Activated naive CD4-positive, alpha-beta T cell treated with anti-CD3 and anti-CD28 coated beads, Interleukin-2, amount 10 ng/mL, durations not matched to agents 7 days and 5 days (primary cell): ENCODE data around the gene PIKFYVE.
"Not testable (repeated sequence)": the region's sequence is repeated elsewhere in the genome, so short reads cannot be mapped to it uniquely, and the experiment has no call there.

Source experiments
- CTCF ChIA-PET: fragments of 350-600 bp; sonication (Branson Sonifier 250); formaldehyde crosslinking; loops from one replicate; lab custom pipeline; 2021; ENCODE audit warnings: antibody characterized with exemption; lab: Charles Lee
- DNase-seq: peaks from one replicate; pipeline ENCODE4 v3.0.0-alpha.2; 2020
- H3K27ac Mint-ChIP-seq: one replicate; pipeline ENCODE4 v1.8.0; 2021; ENCODE audit warnings: mild to moderate bottlenecking, moderate library complexity, mixed read lengths
- H3K27me3 Mint-ChIP-seq: one replicate; pipeline ENCODE4 v1.8.0; 2021; ENCODE audit warnings: mild to moderate bottlenecking, mixed read lengths
- H3K36me3 Mint-ChIP-seq: one replicate; pipeline ENCODE4 v1.8.0; 2021; ENCODE audit warnings: mixed read lengths
- H3K4me1 Mint-ChIP-seq: one replicate; pipeline ENCODE4 v1.8.0; 2021; ENCODE audit warnings: mixed read lengths
- H3K4me3 Mint-ChIP-seq: one replicate; pipeline ENCODE4 v1.8.0; 2021; ENCODE audit warnings: mild to moderate bottlenecking, moderate library complexity, mixed read lengths
- H3K9me3 Mint-ChIP-seq: one replicate; pipeline ENCODE4 v1.8.0; 2021; ENCODE audit warnings: mixed read lengths

The PIKFYVE gene

GRCh38 chr2:208267526-208267925 is 1.5 kb downstream of the PIKFYVE start:
- DNase-seq, H3K9me3 Mint-ChIP-seq, H3K27me3 Mint-ChIP-seq, H3K27ac Mint-ChIP-seq: not testable (repeated sequence)
- peak overlapping the region; percentile 93 for H3K4me3 Mint-ChIP-seq
- CTCF ChIA-PET: interaction anchor here (1.8 kb wide), 1 partner anchor 13 kb away, joined by 12 read pairs; the partner anchor contains the start of gene IDH1
- peaks cover 27% of the 10 kb centered on the region for H3K36me3 Mint-ChIP-seq
- peaks cover 52% of the 10 kb centered on the region for H3K4me1 Mint-ChIP-seq

DNA sequence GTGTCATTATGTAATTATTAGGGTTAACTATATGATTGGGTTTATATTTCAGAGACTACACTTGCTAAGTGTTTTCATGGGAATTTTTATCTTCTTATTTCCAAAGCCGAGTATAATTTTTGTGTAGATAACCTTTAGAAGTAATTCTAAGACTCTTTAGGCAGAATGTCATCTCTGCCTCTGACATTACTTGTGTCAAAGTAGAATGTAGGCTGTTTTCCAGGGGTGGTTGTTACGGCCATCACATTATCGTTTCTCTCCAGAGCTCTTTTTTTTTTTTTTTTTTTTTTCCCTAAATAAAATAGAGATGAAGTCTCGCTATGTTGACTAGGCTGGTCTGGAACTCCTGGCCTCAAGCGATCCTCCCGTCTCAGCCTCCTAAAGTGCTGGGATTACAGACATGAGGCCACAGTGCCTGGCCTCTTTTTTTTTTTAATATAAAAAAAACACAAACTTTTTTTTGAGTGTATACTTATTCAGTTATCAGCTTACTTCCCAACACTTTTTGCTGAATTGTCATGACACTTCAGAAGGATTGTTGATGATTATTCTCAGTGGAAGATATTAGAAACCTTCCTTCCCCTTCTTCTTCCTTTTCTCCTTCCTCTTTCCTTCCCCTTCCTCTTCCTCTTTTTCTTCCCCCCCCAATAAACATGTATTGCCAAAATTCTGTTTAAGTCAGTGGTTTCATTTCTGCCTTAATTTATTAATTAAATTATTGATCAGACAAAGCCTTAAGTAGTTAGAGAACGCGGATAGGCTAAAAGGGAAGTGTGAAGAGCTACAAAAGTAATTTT is 2.3 kb downstream of the PIKFYVE start:
- H3K27ac Mint-ChIP-seq: no peak overlapping the region

DNA sequence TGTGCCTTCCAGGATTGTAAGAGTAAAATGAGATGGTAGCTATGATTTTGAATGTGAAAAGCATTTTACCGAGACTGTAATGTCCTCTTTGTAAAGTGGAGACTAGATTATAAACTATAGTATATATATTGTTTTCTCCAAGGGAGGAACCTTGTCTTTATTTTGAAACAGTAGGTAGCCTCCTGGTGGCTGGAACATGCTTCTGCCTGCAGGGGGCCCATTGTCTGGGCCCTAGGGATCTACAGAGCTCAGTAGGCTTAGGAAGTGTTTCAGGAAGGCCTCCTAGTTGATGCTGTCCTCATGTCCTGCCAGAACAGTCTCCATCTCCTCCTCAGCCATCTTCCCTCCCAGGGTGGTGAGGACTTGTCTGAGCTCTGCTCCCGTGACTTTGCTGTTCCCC is 3.0 kb downstream of the PIKFYVE start:
- peaks cover 48% of the 10 kb centered on the region for H3K4me1 Mint-ChIP-seq
- peaks cover 31% of the 10 kb centered on the region for H3K36me3 Mint-ChIP-seq
- no peak for DNase-seq
- CTCF ChIA-PET: interaction anchor here (0.8 kb wide), 1 partner anchor 94 kb away, joined by 3 read pairs; no protein-coding TSS in a partner anchor
- H3K27me3 Mint-ChIP-seq: peaks cover 3% of the 10 kb centered on the region
- no peak overlapping the region for H3K4me3 Mint-ChIP-seq
- H3K27ac Mint-ChIP-seq: no peak overlapping the region
- H3K9me3 Mint-ChIP-seq: no peaks in the 10 kb centered on the region

More for the DNA sequence above, 2.3 kb downstream of the PIKFYVE start:
- Mint-ChIP-seq H3K4me1 (peaks cover 52% of the 10 kb centered on the region), H3K4me3 (peak overlapping the region; percentile 93), H3K27me3 (peaks cover 3% of the 10 kb centered on the region), H3K36me3 (peaks cover 28% of the 10 kb centered on the region), H3K9me3 (no peaks in the 10 kb centered on the region)
- no peak for DNase-seq
- CTCF ChIA-PET: no interaction called here

DNA sequence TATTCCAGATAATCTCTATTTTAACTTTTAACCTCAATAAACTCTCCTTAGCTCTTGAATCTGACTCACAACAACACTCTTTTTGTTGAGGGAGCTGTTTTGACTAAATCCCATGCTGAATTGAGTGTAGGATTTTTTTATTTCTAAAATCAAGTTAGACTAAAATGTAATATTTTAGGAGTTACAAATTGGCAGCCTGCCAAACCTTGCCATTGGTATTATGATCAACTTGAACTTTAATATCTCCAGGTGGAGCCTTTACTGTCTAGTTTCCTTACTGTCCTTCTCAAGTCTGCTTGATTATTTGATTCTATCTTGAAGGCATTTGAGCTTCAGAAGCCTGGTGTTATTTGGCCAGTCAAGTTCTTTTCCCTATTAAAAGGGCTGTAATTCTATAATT is 8.7 kb downstream of the PIKFYVE start:
- no peaks in the 10 kb centered on the region for H3K9me3 Mint-ChIP-seq
- H3K27me3 Mint-ChIP-seq: no peaks in the 10 kb centered on the region
- H3K4me1 Mint-ChIP-seq: peaks cover 5% of the 10 kb centered on the region
- no peak overlapping the region for H3K27ac Mint-ChIP-seq
- CTCF ChIA-PET: interaction anchor here (1.5 kb wide), 1 partner anchor 20 kb away, joined by 3 read pairs; the partner anchor contains the start of gene IDH1
- no peak for DNase-seq
- H3K36me3 Mint-ChIP-seq: peaks cover 69% of the 10 kb centered on the region
- no peak overlapping the region for H3K4me3 Mint-ChIP-seq

GRCh38 chr2:208278549-208278948 is 12.5 kb downstream of the PIKFYVE start:
- Mint-ChIP-seq H3K27ac (no peak overlapping the region), H3K9me3 (no peaks in the 10 kb centered on the region), H3K27me3 (no peaks in the 10 kb centered on the region), H3K36me3 (peaks cover 87% of the 10 kb centered on the region), H3K4me3 (no peak overlapping the region), H3K4me1 (peaks cover 2% of the 10 kb centered on the region)
- no peak for DNase-seq
- CTCF ChIA-PET: no interaction called here

GRCh38 chr2:208279236-208279635 is 13.2 kb downstream of the PIKFYVE start:
- Mint-ChIP-seq H3K4me3 (no peak overlapping the region), H3K27ac (no peak overlapping the region), H3K4me1 (peaks cover under 1% of the 10 kb centered on the region), H3K27me3 (no peaks in the 10 kb centered on the region), H3K9me3 (no peaks in the 10 kb centered on the region), H3K36me3 (peaks cover 82% of the 10 kb centered on the region)
- CTCF ChIA-PET: interaction anchor here (1.4 kb wide), 1 partner anchor 25 kb away, joined by 3 read pairs; the partner anchor contains the start of gene IDH1
- DNase-seq: no peak

DNA sequence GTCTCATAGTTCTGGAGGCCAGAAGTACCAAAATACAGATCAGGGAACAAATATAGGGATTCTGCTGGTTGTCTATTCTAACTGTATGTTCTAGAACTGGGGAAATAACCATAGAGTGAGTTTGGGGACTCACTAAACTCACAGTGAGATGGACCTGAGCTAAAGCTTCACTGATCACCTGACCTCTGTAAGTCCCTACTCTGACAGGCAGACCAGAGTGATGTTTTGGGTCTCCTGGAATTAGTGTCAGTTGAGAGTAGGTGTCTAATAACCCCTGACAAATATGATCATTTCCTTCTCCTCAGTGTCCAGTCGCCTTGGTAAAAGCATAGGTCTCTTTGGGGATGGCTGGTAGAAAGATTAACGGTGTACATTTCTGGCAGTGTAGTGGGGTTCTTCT is 14.2 kb downstream of the PIKFYVE start:
- no peak for DNase-seq
- no peak overlapping the region for H3K27ac Mint-ChIP-seq
- no peaks in the 10 kb centered on the region for H3K4me1 Mint-ChIP-seq
- peaks cover 75% of the 10 kb centered on the region for H3K36me3 Mint-ChIP-seq
- H3K27me3 Mint-ChIP-seq: no peaks in the 10 kb centered on the region
- H3K9me3 Mint-ChIP-seq: no peaks in the 10 kb centered on the region
- CTCF ChIA-PET: interaction anchor here (1.4 kb wide), 1 partner anchor 26 kb away, joined by 3 read pairs; the partner anchor contains the start of gene IDH1
- H3K4me3 Mint-ChIP-seq: no peak overlapping the region

DNA sequence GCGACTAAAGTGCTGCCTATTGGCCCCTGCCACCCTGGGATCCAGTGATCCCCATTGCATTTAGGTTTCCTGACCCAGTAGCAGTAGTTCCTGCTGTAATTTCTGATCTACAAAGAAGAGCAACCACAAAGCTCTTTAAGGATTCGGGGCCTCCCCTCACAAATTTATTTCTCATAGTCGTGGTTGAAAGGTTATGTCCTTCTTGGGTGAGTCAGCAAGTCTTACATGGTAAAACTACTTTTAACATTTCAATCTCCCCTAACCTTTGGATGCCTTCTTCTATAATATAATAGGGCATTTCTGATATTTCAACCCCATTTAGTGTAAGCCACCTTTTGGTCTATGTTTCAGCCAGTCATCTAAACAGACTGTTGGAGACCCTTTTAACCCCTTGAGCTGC is 14.9 kb downstream of the PIKFYVE start:
- Mint-ChIP-seq H3K36me3 (peaks cover 74% of the 10 kb centered on the region), H3K27ac (no peak overlapping the region), H3K4me3 (no peak overlapping the region), H3K4me1 (no peaks in the 10 kb centered on the region), H3K27me3 (no peaks in the 10 kb centered on the region), H3K9me3 (no peaks in the 10 kb centered on the region)
- no peak for DNase-seq
- CTCF ChIA-PET: no interaction called here

DNA sequence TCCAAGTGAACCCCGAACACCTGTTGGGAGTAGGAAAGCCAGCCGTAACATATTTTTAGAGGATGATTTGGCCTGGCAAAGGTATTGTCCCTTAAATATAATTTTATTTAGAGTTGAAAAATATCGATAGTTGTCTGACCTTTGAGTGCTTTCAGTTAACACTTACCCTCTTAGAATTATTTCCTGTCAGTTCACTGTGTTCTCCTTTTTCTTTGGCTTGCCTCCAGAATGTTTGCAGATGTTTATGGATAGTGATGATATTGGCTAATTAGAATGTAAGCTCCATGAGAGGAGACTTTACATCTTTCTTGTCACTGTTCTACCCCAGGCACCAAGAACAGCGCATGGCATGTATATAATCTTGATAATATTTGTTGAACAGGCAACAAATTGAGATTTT is 19.8 kb downstream of the PIKFYVE start:
- CTCF ChIA-PET: no interaction called here
- H3K36me3 Mint-ChIP-seq: peaks cover 57% of the 10 kb centered on the region
- H3K27ac Mint-ChIP-seq: no peak overlapping the region
- H3K4me1 Mint-ChIP-seq: no peaks in the 10 kb centered on the region
- H3K4me3 Mint-ChIP-seq: no peak overlapping the region
- DNase-seq: no peak
- H3K9me3 Mint-ChIP-seq: peaks cover 6% of the 10 kb centered on the region
- no peaks in the 10 kb centered on the region for H3K27me3 Mint-ChIP-seq

GRCh38 chr2:208294482-208295024 is 28.5 kb downstream of the PIKFYVE start:
- no peak for DNase-seq
- peaks cover 8% of the 10 kb centered on the region for H3K9me3 Mint-ChIP-seq
- H3K4me3 Mint-ChIP-seq: no peak overlapping the region
- CTCF ChIA-PET: no interaction called here
- H3K27me3 Mint-ChIP-seq: no peaks in the 10 kb centered on the region
- H3K4me1 Mint-ChIP-seq: peaks cover 21% of the 10 kb centered on the region
- peaks cover 63% of the 10 kb centered on the region for H3K36me3 Mint-ChIP-seq
- H3K27ac Mint-ChIP-seq: no peak overlapping the region

GRCh38 chr2:208295834-208296233 is 29.8 kb downstream of the PIKFYVE start:
- H3K4me1 Mint-ChIP-seq: peaks cover 21% of the 10 kb centered on the region
- H3K36me3 Mint-ChIP-seq: peaks cover 60% of the 10 kb centered on the region
- no peak for DNase-seq
- H3K27ac Mint-ChIP-seq: no peak overlapping the region
- H3K27me3 Mint-ChIP-seq: no peaks in the 10 kb centered on the region
- no peak overlapping the region for H3K4me3 Mint-ChIP-seq
- peaks cover 2% of the 10 kb centered on the region for H3K9me3 Mint-ChIP-seq
- CTCF ChIA-PET: no interaction called here

- Mint-ChIP-seq H3K27ac (no peak overlapping the region), H3K4me1 (peaks cover 21% of the 10 kb centered on the region), H3K27me3 (no peaks in the 10 kb centered on the region), H3K9me3 (peaks cover 2% of the 10 kb centered on the region), H3K4me3 (no peak overlapping the region), H3K36me3 (peaks cover 60% of the 10 kb centered on the region)
- DNase-seq: no peak
- CTCF ChIA-PET: no interaction called here
Observed at GRCh38 chr2:208296610-208297009, 30.6 kb downstream of the PIKFYVE start.

DNA sequence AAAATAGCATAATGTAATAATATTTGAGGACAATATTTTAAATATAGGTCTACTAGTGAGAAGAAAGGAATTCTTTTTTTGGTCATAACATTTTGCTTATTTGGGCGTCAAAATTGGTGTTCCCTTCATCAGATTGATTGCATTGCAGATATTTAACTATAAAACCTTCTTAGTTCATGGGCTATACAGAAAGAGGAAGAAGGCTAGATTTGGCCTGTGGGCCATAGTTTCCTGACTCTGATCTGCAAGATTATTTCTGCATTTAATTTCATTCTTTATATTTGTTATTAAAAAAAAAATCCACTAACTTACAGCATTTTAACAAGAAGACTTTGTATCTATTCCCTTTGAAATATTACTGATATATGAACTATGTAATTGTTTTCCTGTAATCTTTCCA is 31.9 kb downstream of the PIKFYVE start:
- Mint-ChIP-seq H3K27ac (no peak overlapping the region), H3K36me3 (peaks cover 54% of the 10 kb centered on the region), H3K4me3 (no peak overlapping the region), H3K27me3 (no peaks in the 10 kb centered on the region), H3K4me1 (peaks cover 19% of the 10 kb centered on the region), H3K9me3 (peaks cover 2% of the 10 kb centered on the region)
- CTCF ChIA-PET: no interaction called here
- no peak for DNase-seq

DNA sequence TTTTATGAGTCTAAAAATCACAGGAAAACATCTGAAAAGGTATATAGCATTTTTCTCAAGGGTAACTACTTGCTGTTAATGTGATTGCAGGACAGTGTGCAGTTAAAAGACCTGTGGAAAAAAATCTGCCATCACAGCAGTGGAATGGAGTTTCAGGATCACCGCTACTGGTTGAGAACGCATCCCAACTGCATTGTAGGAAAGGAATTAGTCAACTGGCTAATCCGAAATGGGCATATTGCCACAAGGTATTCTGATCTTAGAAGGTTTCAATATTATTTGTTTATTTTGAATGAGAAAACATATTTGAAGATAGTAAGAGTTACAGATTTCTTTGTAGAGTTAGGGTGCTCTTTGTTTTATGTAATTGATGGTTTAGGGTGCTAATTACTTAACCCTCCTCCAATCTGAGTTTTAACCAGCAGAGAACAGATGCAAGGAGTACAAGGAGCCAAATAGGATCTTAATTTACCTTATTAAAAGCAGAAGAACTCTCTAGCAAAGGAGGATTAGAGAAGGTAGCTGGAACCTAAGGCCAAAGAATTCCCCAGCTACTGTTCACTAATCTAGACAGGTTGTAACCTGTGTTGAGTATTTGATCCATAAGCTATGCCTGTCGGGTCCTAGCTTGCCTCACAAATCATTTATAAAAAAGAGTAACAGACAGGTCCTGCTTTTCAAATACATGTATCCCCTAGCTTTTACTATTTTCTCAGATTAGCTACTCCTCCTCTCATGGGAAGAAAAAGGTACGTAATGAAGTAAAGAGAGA is 35.0 kb downstream of the PIKFYVE start:
- no peaks in the 10 kb centered on the region for H3K9me3 Mint-ChIP-seq
- no peak overlapping the region for H3K27ac Mint-ChIP-seq
- no peaks in the 10 kb centered on the region for H3K27me3 Mint-ChIP-seq
- no peak for DNase-seq
- peaks cover 44% of the 10 kb centered on the region for H3K36me3 Mint-ChIP-seq
- CTCF ChIA-PET: no interaction called here
- no peaks in the 10 kb centered on the region for H3K4me1 Mint-ChIP-seq
- no peak overlapping the region for H3K4me3 Mint-ChIP-seq
